Measurements from ENCODE around the gene CASZ1.

DNA sequence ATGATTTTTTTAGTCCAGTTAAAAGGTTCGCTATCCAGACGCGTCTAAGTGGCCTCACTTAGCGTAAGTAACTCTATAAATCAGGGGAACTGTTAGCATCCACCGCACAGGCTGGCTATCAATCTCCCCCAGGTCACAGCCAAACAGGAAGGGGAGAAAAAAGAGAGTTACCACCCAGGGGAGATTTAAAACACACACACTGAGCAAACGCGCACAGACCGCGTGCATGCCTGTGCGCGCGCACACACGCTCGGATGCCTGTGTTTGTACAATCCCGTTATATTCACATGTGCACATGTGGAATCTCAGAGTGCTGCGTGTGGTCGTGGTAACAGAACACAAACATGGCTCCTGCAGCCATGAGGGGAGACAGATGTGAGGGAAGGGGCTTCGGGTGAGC, 125.4 kb downstream of the CASZ1 start:
- TF ChIP-seq POLR2A (IDR thresholded peaks at IDR 0.05; ENCODE audit: low read depth, low read length) = no peak
- no peak for TF ChIP-seq POLR2AphosphoS5 (IDR thresholded peaks at IDR 0.05; ENCODE audit: low read depth, low read length)
- TF ChIP-seq SPI1 (IDR thresholded peaks at IDR 0.05; ENCODE audit: low read depth, low read length) = no peak
- no peak for TF ChIP-seq TAF1 (IDR thresholded peaks at IDR 0.05; ENCODE audit: low read depth, low read length)
